GM13976 (cell line): ENCODE measurements around the gene GABBR2.
A peak's percentile ranks its signal among the peaks of the same experiment; 100 is the strongest.

Experiments used
- DNase-seq: peaks from one replicate; pipeline ENCODE4 v3.0.0; 2012; ENCODE audit warnings: low spot score
- in situ Hi-C: fragments of 300-500 bp; cut with MboI; formaldehyde crosslinking; loops from one replicate; pipeline ENCODE4 v1.12.0; 2022; ENCODE audit warnings: low sequenced_read_pairs, mixed read lengths, inconsistent platforms; ENCODE audit not compliant: unreplicated experiment
- TF ChIP-seq, protein P1 (sequence below): IDR thresholded peaks from 2 replicates; pipeline ENCODE4 v1.5.1; 2012; ENCODE audit warnings: borderline replicate concordance, mild to moderate bottlenecking; ENCODE audit not compliant: insufficient read depth; ENCODE audit errors: extremely low read depth, missing control alignments, control extremely low read depth

GABBR2 gene

DNA sequence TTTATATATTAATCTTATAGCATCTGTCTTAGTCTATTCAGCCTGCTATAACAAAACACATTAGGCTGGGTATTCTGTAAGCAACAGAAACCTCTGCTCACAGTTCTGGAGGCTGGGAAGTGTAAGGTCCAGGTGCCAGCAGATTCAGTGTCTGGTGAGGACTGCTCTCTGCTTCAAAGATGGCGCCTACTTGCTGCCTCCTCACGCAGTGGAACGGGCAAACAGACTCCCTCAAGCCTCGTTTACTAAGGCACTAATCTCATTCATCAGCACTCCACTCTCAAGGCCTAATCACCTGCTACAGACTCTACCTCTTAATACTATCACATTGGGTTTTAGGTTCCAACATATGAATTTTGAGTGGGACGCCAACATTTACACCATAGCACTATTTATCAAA lies 448.1 kb downstream of the GABBR2 start:
- TF ChIP-seq, protein P1, sequence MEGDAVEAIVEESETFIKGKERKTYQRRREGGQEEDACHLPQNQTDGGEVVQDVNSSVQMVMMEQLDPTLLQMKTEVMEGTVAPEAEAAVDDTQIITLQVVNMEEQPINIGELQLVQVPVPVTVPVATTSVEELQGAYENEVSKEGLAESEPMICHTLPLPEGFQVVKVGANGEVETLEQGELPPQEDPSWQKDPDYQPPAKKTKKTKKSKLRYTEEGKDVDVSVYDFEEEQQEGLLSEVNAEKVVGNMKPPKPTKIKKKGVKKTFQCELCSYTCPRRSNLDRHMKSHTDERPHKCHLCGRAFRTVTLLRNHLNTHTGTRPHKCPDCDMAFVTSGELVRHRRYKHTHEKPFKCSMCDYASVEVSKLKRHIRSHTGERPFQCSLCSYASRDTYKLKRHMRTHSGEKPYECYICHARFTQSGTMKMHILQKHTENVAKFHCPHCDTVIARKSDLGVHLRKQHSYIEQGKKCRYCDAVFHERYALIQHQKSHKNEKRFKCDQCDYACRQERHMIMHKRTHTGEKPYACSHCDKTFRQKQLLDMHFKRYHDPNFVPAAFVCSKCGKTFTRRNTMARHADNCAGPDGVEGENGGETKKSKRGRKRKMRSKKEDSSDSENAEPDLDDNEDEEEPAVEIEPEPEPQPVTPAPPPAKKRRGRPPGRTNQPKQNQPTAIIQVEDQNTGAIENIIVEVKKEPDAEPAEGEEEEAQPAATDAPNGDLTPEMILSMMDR = no peak
- in situ Hi-C loops = no loop called here
- DNase-seq = no peak

DNA sequence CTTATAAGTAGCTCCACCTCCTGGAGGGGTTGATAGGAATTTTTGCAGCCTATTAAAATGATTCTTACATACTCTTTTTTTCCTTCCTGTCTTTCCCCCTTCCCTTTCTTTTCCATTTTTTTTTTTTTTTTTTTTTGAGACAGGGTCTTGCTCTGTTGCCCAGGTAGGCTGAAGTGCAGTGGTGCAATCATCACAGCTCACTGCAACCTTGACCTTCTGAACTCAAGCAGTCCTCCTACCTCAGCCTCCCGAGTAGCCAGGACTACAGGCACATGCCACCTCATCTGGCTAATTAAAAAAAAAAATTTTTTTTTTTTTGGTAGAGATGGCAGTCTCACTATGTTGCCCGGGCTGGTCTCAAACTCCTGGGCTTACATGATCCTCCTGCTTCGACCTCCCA lies 448.9 kb downstream of the GABBR2 start:
- in situ Hi-C loops = loop anchor here (5.0 kb wide), 1 partner anchor 187 kb away; no protein-coding TSS in a partner anchor
- TF ChIP-seq, protein P1 = no peak
- no peak for DNase-seq

DNA sequence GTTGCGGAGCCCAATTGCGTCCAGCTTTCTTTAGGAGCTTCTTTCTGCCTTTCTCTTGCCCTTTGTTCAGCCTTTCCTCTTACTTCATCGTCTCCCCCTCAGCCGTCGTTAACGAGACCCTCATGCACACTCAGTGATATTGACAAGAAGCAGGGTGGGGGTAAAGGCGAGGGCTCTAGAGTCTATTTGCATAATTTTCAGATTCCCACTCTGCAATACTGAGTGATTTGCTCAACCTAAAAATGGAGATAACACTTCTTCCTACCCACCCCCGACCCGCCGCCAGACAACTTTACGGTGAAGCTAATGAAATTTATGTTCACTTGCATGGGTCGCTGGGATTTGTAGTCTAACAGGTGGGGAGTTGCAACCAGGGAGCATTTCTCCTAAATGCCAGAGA lies 452.0 kb downstream of the GABBR2 start:
- DNase-seq = no peak
- TF ChIP-seq, protein P1 = no peak
- in situ Hi-C loops = loop anchor here (5.0 kb wide), 1 partner anchor 184 kb away; no protein-coding TSS in a partner anchor

DNA sequence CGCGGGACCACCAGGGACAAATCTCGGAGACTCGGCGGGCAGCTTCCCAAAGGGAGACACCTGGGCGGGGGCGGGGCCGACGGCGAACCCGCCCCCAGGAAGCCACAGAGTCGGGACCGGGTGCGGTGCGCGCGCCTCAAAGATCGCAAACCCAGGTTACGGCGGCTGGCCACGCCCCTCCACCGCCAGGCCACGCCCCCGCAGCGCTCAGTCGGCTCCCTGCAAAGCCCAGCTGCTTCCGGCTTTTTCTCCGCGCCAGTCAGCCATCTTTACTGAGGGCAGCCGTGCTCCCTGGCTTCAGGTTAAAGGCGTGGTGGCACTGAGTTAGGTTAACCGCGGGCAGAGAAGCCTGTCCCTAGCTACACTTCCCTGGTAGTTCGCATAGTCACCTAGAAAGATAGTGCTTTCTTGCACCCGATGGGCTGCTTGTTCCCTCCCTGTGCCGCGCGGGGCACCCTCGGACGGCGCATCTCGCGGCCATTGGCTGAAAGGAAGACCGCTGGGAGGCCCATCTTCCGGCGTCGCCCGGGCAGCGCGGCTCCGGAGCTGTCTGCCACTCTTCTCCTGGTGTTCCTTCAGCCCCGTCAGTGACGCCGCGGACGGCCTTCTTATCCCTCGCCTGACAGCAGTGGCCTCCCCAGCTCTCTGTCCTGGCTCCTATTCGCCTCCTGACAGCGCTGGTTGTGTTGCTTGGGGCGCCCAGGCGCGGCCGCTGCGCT lies 453.0 kb downstream of the GABBR2 start, which contains the start of gene TBC1D2:
TSS of gene TBC1D2 (minus strand) at position 72 of the 719 bp plus-strand sequence. CDS start 108 bp downstream, outside the sequence.
- in situ Hi-C loops = loop anchor here (5.0 kb wide), 1 partner anchor 183 kb away; no protein-coding TSS in a partner anchor
- TF ChIP-seq, protein P1 = no peak
- peak; percentile 99 for DNase-seq

DNA sequence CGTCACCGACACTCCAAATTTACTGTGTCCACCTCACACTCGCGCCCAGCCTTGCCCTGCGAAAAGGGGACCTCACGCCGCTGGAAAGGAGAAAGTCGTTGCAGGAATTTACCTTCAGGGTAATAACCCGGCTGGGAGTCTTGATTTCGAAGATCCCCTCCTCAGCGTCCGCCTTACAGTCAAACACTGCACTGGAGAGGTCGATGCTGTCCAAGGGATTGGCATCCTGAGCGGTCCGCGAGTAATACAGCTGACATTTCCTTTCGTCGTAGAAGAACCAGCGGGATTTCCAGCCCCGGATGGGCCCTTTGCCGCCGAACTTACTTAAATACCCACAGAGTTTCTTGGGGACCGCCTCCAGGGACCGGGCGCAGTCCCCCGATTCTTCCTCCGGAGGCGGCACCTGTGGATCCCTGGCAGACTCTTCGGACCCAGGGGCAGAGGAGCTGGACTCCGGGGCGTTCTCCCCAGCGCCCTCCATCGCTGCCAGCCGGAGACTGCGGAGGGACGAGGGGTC lies 453.6 kb downstream of the GABBR2 start:
- DNase-seq = no peak
- in situ Hi-C loops = loop anchor here (5.0 kb wide), 1 partner anchor 183 kb away; no protein-coding TSS in a partner anchor
- TF ChIP-seq, protein P1 = no peak

DNA sequence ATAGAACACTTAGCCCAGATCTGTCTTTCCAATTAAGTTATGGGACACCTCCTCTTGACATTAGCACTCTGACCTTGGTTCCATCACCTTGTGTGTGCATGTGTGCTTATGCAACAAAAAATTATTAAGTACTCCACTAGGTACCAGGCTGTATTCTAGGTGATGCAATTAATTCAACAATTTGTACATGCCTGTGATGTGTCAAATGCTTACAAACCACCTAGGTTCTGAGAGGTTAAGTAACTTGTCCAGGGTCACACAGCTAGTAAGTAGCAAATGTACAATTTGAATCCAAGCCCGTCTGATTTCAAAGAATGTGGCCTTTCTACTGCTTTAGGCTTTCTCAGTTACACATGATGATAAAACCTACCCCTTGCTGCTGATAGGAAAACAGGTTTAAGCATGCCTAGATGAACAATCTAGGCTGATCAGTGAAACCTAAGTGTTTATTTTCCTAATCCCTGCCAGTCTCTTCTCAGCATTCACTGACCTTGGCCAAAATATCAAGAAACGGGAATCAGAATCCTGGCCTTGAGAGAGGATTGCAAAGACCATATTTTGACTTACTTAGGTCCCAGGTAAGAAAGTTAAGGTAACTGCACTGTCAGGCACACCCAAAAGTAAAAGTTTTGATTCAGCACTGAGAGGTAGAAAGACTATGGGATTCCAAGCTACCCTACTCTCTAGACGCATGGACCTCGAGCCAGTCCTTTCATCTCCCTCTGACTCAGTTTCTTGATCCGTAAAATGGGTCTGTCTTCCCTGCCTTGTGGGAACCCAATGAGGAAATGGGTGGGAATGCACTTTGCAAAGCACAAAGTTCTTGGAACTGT lies 454.3 kb downstream of the GABBR2 start:
- DNase-seq = no peak
- in situ Hi-C loops = loop anchor here (5.0 kb wide), 1 partner anchor 182 kb away; no protein-coding TSS in a partner anchor
- TF ChIP-seq, protein P1 = no peak
